GM23338 (cell line): ENCODE data around the gene HIPK1. TPM values are rescaled to one million over a fixed set of nuclear protein-coding genes. Genes with fewer than 3 reads are reported as not detected.

Experiments
- ATAC-seq: fragments of 200-7000 bp; cut with Tn5 transposase; 3 replicates; pipeline ENCODE4 v1.9.1; 2020
- DNase-seq: peaks from one replicate; pipeline ENCODE4 v3.0.0-alpha.2; 2015; ENCODE audit warnings: low spot score
- H2AFZ ChIP-seq: fragments of 200-600 bp; sonication (generic); 2 replicates; pipeline ENCODE4 v1.8.0; 2016; ENCODE audit warnings: antibody characterized with exemption, mild to moderate bottlenecking, moderate library complexity
- H3F3A ChIP-seq: fragments of 200-600 bp; sonication (generic); replicated peaks from 2 replicates; pipeline ENCODE4 v1.8.0; 2017; ENCODE audit warnings: antibody characterized with exemption, mixed run types, low read depth
- H3K27ac ChIP-seq: fragments of 200-600 bp; sonication (generic); 2 replicates; pipeline ENCODE4 v1.6.1; 2016; ENCODE audit warnings: low read depth
- H3K27me3 ChIP-seq: fragments of 200-600 bp; sonication (generic); 2 replicates; pipeline ENCODE4 v1.8.0; 2016; ENCODE audit warnings: mild to moderate bottlenecking, mixed run types, moderate library complexity; ENCODE audit not compliant: insufficient read depth
- H3K36me3 ChIP-seq: fragments of 200-600 bp; sonication (generic); 2 replicates; pipeline ENCODE4 v1.8.0; 2016; ENCODE audit warnings: mild to moderate bottlenecking; ENCODE audit not compliant: insufficient read depth
- H3K4me1 ChIP-seq: fragments of 200-600 bp; sonication (generic); 2 replicates; pipeline ENCODE4 v1.8.0; 2016; ENCODE audit warnings: mild to moderate bottlenecking, moderate library complexity; ENCODE audit not compliant: insufficient read depth
- H3K4me2 ChIP-seq: fragments of 200-600 bp; sonication (generic); 2 replicates; pipeline ENCODE4 v1.7.1; 2017; ENCODE audit warnings: mixed run types
- H3K4me3 ChIP-seq: fragments of 200-600 bp; sonication (generic); 2 replicates; pipeline ENCODE4 v1.6.1; 2016; ENCODE audit warnings: mixed run types
- H3K79me2 ChIP-seq: fragments of 200-600 bp; sonication (generic); replicated peaks from 2 replicates; pipeline ENCODE4 v1.8.0; 2017; ENCODE audit warnings: mild to moderate bottlenecking; ENCODE audit not compliant: insufficient read depth
- H3K9me2 ChIP-seq: fragments of 200-600 bp; sonication (generic); 2 replicates; pipeline ENCODE4 v1.8.0; 2017; ENCODE audit not compliant: insufficient read depth
- H4K20me1 ChIP-seq: fragments of 200-600 bp; sonication (generic); replicated peaks from 2 replicates; pipeline ENCODE4 v1.8.0; 2017; ENCODE audit warnings: mild to moderate bottlenecking; ENCODE audit not compliant: insufficient read depth
- H3K27ac Mint-ChIP-seq: 2 replicates; pipeline ENCODE4 v1.8.0; 2020; ENCODE audit warnings: inconsistent platforms, mild to moderate bottlenecking, moderate library complexity, mixed read lengths
- H3K27me3 Mint-ChIP-seq: 3 replicates; pipeline ENCODE4 v1.8.0; 2022; ENCODE audit warnings: low read depth, mild to moderate bottlenecking, moderate library complexity, mixed read lengths, inconsistent platforms; ENCODE audit not compliant: insufficient read depth, poor library complexity
- H3K36me3 Mint-ChIP-seq: 3 replicates; pipeline ENCODE4 v1.8.0; 2021; ENCODE audit warnings: low read depth, mild to moderate bottlenecking, inconsistent platforms, moderate library complexity, mixed read lengths
- H3K4me1 Mint-ChIP-seq: 3 replicates; pipeline ENCODE4 v1.8.0; 2020; ENCODE audit warnings: mild to moderate bottlenecking, inconsistent platforms, mixed read lengths
- H3K4me3 Mint-ChIP-seq: 3 replicates; pipeline ENCODE4 v1.8.0; 2021; ENCODE audit warnings: moderate library complexity, mild to moderate bottlenecking, inconsistent platforms, mixed read lengths
- H3K9me3 Mint-ChIP-seq: 3 replicates; pipeline ENCODE4 v1.8.0; 2020; ENCODE audit warnings: moderate library complexity, mild to moderate bottlenecking, inconsistent platforms, mixed read lengths
- CREB1 ChIP-seq: fragments of 250-450 bp; sonication (Bioruptor Pico); IDR thresholded peaks from 2 replicates; pipeline ENCODE4 v1.5.0; 2020; ENCODE audit warnings: low read depth, mild to moderate bottlenecking, moderate library complexity
- EZH2 ChIP-seq: fragments of 200-600 bp; sonication (generic); IDR thresholded peaks from one replicate; pipeline ENCODE4 v1.8.0; 2017; ENCODE audit warnings: antibody characterized with exemption, mild to moderate bottlenecking, low read depth; ENCODE audit not compliant: unreplicated experiment
- EZH2phosphoT487 ChIP-seq: fragments of 200-600 bp; sonication (generic); IDR thresholded peaks from one replicate; pipeline ENCODE4 v1.8.1; 2018; ENCODE audit warnings: antibody characterized with exemption; ENCODE audit not compliant: unreplicated experiment
- NANOG ChIP-seq: IDR thresholded peaks from 2 replicates; pipeline ENCODE4 v1.6.1; 2016; ENCODE audit warnings: antibody characterized with exemption, borderline replicate concordance
- POLR2AphosphoS5 ChIP-seq: IDR thresholded peaks from 2 replicates; pipeline ENCODE4 v1.6.1; 2016; ENCODE audit warnings: antibody characterized with exemption, low read depth
- ZNF331 ChIP-seq: fragments of 250-450 bp; sonication (Bioruptor Pico); IDR thresholded peaks from 2 replicates; pipeline ENCODE4 v1.5.0; 2020; ENCODE audit warnings: low read depth, mild to moderate bottlenecking, moderate library complexity
- polyA plus RNA-seq: library from polyadenylated mRNA; unstranded; fragments of >200 nt; fragmentation: Nextera tagmentation; extraction: Ambion mirVana; gene quantifications from 2 replicates; pipeline ENCODE4 v1.2.1, GENCODE V29; 2016
- total RNA-seq: library from RNA; depleted of rRNA; stranded (reverse); fragments of >200 nt; shearing (Covaris generic); gene quantifications from 2 replicates; pipeline ENCODE4 v1.2.3, GENCODE V29; 2014
- TF ChIP-seq, protein P1 (sequence below): IDR thresholded peaks from 2 replicates; pipeline ENCODE4 v1.6.1; 2016; ENCODE audit warnings: antibody characterized with exemption
- TF ChIP-seq, protein P2 (sequence below): IDR thresholded peaks from one replicate; pipeline ENCODE4 v1.6.1; 2018; ENCODE audit warnings: antibody characterized with exemption; ENCODE audit not compliant: unreplicated experiment
- TF ChIP-seq, protein P3 (sequence below): fragments of 250-450 bp; sonication (Bioruptor Pico); IDR thresholded peaks from 2 replicates; pipeline ENCODE4 v1.5.0; 2020; ENCODE audit warnings: mild to moderate bottlenecking, moderate library complexity

HIPK1 gene
- total and polyA plus RNA-seq, 2 experiments from 2014 or later, result 14.3 to 47.5 TPM

DNA sequence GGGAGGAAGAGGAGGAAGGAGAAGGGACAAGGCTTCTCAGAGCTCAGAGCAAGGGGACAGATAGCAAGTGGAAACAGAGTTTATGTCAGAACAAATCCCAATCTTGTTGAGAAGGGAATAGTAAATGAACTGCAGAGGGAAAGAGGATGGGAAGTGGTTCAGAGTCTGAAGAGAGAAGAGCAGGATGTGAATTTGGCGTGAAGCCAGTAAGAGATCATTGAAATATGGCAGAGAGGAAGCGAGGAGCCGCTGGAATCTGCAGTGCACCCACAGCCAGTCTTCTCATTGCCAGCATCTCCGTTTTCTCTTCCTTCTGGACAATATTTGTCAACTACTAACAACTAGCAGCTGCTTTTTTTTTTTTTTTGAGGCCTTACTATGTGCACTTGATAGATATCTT, 69.2 kb downstream of the HIPK1 start:
- H4K20me1 ChIP-seq, result no peaks in the 10 kb centered on the region
- ATAC-seq (no peak), DNase-seq (no peak)
- no peak overlapping the region for H3K4me3 ChIP-seq
- H3K27ac ChIP-seq, result no peak overlapping the region
- Mint-ChIP-seq H3K27me3 (peaks cover 18% of the 10 kb centered on the region), H3K4me1 (peaks cover 32% of the 10 kb centered on the region), H3K36me3 (peaks cover 15% of the 10 kb centered on the region), H3K4me3 (no peak overlapping the region), H3K27ac (no peak overlapping the region), H3K9me3 (peaks cover 22% of the 10 kb centered on the region)
- no peaks in the 10 kb centered on the region for H3K79me2 ChIP-seq
- peaks cover 25% of the 10 kb centered on the region for H3K4me1 ChIP-seq
- no peaks in the 10 kb centered on the region for H3K9me2 ChIP-seq
- H3F3A ChIP-seq, result peaks cover 16% of the 10 kb centered on the region
- H3K4me2 ChIP-seq, result no peak overlapping the region
- H3K36me3 ChIP-seq, result peaks cover 17% of the 10 kb centered on the region
- peaks cover under 1% of the 10 kb centered on the region; the same call in 1 of the 2 replicates for H3K27me3 ChIP-seq
- TF ChIP-seq CREB1 (CRISPR knock-in tag) (no peak), EZH2phosphoT487 (no peak), POLR2AphosphoS5 (no peak), EZH2 (no peak), NANOG (no peak), ZNF331 (CRISPR knock-in tag) (no peak)
- TF ChIP-seq, protein P1, sequence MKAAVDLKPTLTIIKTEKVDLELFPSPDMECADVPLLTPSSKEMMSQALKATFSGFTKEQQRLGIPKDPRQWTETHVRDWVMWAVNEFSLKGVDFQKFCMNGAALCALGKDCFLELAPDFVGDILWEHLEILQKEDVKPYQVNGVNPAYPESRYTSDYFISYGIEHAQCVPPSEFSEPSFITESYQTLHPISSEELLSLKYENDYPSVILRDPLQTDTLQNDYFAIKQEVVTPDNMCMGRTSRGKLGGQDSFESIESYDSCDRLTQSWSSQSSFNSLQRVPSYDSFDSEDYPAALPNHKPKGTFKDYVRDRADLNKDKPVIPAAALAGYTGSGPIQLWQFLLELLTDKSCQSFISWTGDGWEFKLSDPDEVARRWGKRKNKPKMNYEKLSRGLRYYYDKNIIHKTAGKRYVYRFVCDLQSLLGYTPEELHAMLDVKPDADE, result no peak
- TF ChIP-seq, protein P2, sequence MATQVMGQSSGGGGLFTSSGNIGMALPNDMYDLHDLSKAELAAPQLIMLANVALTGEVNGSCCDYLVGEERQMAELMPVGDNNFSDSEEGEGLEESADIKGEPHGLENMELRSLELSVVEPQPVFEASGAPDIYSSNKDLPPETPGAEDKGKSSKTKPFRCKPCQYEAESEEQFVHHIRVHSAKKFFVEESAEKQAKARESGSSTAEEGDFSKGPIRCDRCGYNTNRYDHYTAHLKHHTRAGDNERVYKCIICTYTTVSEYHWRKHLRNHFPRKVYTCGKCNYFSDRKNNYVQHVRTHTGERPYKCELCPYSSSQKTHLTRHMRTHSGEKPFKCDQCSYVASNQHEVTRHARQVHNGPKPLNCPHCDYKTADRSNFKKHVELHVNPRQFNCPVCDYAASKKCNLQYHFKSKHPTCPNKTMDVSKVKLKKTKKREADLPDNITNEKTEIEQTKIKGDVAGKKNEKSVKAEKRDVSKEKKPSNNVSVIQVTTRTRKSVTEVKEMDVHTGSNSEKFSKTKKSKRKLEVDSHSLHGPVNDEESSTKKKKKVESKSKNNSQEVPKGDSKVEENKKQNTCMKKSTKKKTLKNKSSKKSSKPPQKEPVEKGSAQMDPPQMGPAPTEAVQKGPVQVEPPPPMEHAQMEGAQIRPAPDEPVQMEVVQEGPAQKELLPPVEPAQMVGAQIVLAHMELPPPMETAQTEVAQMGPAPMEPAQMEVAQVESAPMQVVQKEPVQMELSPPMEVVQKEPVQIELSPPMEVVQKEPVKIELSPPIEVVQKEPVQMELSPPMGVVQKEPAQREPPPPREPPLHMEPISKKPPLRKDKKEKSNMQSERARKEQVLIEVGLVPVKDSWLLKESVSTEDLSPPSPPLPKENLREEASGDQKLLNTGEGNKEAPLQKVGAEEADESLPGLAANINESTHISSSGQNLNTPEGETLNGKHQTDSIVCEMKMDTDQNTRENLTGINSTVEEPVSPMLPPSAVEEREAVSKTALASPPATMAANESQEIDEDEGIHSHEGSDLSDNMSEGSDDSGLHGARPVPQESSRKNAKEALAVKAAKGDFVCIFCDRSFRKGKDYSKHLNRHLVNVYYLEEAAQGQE, result no peak
- TF ChIP-seq, protein P3, sequence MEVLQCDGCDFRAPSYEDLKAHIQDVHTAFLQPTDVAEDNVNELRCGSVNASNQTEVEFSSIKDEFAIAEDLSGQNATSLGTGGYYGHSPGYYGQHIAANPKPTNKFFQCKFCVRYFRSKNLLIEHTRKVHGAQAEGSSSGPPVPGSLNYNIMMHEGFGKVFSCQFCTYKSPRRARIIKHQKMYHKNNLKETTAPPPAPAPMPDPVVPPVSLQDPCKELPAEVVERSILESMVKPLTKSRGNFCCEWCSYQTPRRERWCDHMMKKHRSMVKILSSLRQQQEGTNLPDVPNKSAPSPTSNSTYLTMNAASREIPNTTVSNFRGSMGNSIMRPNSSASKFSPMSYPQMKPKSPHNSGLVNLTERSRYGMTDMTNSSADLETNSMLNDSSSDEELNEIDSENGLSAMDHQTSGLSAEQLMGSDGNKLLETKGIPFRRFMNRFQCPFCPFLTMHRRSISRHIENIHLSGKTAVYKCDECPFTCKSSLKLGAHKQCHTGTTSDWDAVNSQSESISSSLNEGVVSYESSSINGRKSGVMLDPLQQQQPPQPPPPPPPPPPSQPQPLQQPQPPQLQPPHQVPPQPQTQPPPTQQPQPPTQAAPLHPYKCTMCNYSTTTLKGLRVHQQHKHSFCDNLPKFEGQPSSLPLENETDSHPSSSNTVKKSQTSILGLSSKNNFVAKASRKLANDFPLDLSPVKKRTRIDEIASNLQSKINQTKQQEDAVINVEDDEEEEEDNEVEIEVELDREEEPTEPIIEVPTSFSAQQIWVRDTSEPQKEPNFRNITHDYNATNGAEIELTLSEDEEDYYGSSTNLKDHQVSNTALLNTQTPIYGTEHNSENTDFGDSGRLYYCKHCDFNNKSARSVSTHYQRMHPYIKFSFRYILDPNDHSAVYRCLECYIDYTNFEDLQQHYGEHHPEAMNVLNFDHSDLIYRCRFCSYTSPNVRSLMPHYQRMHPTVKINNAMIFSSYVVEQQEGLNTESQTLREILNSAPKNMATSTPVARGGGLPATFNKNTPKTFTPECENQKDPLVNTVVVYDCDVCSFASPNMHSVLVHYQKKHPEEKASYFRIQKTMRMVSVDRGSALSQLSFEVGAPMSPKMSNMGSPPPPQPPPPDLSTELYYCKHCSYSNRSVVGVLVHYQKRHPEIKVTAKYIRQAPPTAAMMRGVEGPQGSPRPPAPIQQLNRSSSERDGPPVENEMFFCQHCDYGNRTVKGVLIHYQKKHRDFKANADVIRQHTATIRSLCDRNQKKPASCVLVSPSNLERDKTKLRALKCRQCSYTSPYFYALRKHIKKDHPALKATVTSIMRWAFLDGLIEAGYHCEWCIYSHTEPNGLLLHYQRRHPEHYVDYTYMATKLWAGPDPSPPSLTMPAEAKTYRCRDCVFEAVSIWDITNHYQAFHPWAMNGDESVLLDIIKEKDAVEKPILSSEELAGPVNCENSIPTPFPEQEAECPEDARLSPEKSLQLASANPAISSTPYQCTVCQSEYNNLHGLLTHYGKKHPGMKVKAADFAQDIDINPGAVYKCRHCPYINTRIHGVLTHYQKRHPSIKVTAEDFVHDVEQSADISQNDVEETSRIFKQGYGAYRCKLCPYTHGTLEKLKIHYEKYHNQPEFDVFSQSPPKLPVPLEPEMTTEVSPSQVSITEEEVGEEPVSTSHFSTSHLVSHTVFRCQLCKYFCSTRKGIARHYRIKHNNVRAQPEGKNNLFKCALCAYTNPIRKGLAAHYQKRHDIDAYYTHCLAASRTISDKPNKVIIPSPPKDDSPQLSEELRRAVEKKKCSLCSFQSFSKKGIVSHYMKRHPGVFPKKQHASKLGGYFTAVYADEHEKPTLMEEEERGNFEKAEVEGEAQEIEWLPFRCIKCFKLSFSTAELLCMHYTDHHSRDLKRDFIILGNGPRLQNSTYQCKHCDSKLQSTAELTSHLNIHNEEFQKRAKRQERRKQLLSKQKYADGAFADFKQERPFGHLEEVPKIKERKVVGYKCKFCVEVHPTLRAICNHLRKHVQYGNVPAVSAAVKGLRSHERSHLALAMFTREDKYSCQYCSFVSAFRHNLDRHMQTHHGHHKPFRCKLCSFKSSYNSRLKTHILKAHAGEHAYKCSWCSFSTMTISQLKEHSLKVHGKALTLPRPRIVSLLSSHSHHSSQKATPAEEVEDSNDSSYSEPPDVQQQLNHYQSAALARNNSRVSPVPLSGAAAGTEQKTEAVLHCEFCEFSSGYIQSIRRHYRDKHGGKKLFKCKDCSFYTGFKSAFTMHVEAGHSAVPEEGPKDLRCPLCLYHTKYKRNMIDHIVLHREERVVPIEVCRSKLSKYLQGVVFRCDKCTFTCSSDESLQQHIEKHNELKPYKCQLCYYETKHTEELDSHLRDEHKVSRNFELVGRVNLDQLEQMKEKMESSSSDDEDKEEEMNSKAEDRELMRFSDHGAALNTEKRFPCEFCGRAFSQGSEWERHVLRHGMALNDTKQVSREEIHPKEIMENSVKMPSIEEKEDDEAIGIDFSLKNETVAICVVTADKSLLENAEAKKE (CRISPR knock-in tag), result no peak
- 0 out of 2 replicates have a peak overlapping the region, but pooled peaks have one; percentile 48 for H2AFZ ChIP-seq
